NCI-H226 (cell line): Measurements from ENCODE around the gene PKIG.
A peak's percentile ranks its signal among the peaks of the same experiment; 100 is the strongest.

Experiments
- DNase-seq: peaks from one replicate; pipeline ENCODE4 v3.0.0-alpha.2; 2015

The PKIG gene

GRCh38 chr20:44621325-44621724 lies 38.9 kb downstream of the PKIG start:
- DNase-seq = no peak

- no peak for DNase-seq
Observed at GRCh38 chr20:44621939-44622338, 39.6 kb downstream of the PKIG start.

DNA sequence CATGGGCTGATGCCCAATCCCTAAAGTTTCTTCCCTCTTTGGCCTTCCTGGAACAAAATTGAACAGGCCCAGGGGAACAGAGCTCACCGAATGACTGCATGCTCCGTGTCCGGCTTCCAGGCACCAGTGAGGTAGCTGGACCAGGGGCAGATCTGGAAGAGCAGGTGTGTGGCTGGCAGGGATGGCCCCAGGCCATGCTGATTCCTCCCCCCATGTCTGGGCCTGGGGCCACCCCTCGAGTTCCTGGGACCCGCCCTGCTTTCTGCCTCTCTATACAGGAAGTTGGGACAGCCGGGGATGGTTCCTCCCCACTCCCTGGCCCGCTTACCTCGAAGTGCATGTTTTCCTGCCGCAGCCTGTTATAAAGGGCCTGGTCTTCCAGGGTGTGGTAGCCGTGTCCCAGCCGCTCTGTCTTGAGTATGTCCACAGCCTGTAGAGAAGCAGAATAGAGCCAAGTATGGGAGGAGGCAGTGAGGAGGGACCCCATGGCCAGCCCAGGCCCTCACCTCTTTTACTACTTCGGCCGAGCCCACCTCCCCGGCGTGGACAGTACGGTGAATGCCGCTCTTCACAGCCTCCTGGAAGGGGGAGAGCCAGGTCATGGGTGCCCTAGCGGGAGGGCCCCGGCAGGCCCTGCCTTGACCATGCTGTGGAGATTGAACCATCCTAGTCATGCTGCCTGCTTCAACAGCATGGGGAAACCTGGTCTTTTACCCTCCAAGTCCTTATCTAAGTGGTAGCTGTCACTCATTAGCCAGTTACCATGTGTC lies 40.3 kb downstream of the PKIG start:
- DNase-seq = no peak

DNA sequence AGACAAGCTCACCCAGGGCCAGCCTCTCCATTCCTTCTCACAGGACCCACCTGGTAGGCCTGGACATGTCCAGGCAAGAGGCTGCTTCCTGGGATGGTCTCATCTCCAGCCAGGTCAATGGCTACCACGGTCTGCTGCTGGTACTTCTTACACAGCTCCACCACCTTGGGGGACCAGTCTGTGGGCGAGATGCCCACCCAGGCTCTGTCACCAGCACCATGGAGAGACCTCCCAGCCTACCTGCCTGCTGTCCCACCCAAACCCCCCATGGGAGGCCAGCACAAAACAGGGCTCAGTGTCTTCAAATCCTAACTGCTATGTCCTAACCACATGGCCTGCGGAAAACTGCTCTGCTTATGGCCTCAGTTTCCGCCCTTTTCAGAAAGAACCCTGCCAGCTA lies 41.8 kb downstream of the PKIG start:
- no peak for DNase-seq

GRCh38 chr20:44624743-44625271 lies 42.4 kb downstream of the PKIG start:
- DNase-seq = no peak

DNA sequence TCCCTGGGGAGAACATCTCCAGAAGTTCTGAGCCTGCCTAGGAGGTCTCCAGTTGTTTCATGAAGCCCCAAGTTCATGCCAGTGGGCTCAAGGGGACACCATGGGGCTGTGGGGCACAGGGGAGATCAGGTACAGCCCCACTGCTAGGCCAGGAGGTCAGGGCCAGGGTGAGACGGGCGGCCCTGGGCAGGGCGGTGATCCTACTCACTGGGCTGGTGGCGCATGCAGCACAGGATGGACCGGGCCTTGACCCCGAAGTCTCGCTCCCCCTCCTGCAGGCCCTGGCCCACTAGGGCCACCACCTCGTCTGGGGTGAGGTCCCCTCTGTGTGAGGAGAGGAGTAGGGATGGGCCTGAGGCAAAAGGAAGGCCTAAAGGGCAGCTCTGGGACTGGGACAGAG lies 43.0 kb downstream of the PKIG start:
- no peak for DNase-seq

DNA sequence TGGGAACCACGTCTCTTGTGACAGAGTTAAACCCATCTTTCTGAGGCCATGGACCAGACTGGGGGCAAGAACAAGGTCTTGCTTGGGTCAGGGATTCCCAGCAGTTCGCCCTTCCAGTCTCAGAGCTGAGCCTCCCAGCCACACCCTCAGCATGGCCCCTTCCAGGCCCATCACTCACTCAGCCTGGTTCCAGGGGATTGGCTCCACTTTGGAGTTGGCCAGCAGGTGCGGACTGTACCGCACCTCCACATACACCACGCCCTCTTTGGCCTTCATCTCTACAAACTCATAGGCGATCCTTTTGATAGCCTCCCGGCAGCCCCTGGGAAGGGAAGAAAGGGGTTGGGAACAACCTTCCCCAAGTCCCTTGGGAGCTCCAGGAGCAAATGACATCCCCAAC lies 43.9 kb downstream of the PKIG start:
- no peak for DNase-seq

DNA sequence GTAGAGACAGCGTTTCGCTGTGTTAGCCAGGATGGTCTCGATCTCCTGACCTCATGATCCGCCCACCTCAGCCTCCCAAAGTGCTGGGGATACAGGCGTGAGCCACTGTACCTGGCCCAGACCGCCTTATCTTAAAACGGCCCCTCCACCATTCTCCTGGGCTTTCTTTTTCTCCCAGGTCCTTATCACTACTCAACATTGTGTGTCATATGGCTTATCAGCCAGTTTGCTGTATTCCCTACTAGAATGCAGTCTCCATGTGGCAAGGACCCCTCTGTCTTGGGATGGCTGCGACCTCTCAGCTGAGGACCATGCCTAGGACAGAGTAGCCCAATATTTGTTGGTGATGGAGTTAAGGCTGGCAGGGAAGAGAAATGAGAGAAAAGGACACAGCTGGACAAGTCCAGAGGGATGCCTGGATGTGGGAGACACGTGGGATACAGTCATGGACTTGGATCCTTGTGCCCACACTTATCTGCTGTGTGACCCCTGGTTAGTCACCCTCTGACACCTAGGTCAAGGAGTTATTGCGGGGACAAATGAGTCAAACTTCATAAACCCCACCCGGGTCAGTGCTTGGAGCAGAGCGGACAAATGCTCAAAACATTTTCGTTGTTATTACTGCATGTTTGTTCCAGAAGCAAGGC lies 45.1 kb downstream of the PKIG start:
- no peak for DNase-seq

DNA sequence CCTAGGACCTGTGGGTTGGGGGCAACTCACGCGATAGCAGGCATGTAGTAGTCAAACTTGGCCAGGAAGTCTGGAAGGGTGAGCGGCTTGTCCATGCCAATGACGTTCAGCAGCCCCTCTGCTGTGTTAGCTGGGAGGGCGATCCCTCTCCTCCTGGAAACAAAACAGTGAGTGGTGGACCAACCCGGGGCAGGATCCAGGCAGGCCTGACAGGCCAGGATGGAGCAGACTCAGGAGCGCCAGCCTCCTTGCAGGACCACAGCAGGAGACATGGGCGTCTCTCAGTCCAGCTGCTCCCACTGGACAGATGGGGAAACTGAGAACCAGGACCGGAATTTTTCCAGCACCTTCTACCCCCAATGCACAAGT lies 46.6 kb downstream of the PKIG start:
- no peak for DNase-seq

- no peak for DNase-seq
Observed at GRCh38 chr20:44629542-44629941, 47.2 kb downstream of the PKIG start.

DNA sequence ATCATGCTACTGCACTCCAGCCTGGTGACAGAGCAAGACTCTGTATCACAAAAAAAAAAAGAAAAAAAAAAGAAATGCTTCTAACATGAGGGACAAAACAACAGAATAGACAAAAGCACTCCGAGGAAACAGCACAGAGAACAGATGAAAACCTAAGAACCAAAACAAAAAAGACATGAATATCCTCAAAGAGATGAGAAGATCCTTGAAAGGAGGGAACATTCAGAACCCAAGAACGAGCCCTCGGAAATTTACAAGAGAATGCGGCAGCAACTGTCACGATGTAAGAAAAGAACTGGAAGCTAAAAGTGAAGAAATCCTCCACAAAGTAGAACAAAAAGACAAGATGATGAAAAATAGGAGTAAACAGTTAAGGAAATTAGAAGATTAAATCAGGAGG lies 47.9 kb downstream of the PKIG start:
- DNase-seq = no peak

GRCh38 chr20:44632103-44632752 lies 49.8 kb downstream of the PKIG start:
- DNase-seq = no peak

DNA sequence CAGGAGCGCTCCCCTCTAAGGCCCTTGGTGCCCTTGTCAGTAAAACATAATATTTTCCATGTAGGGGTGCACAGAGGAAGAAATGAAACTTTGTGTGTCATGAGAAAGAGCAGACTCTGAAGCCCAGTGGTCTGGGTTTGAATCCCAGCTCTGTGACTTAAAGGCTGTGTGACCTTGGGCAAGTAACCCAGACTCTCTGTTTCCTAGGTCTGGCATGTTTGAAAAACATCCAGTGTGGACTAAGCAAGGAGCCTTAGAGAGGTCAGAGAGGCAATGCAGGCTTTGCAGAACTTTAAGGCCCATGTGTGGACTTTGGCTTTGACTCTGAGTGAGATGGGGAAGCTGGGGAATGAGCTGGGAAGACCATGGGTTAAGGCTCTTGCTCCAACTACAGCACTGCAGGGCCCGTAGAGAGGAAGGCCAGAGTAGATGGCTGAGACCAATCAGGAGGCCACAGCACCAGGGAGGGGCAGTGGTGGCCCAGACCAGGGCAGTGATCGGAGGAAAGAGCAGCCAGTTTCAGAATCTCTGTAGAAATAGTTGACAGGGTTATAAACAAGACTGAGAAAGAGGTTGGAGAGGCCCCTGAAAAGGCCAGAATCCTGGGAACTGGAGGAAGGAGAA lies 50.9 kb downstream of the PKIG start:
- no peak for DNase-seq

DNA sequence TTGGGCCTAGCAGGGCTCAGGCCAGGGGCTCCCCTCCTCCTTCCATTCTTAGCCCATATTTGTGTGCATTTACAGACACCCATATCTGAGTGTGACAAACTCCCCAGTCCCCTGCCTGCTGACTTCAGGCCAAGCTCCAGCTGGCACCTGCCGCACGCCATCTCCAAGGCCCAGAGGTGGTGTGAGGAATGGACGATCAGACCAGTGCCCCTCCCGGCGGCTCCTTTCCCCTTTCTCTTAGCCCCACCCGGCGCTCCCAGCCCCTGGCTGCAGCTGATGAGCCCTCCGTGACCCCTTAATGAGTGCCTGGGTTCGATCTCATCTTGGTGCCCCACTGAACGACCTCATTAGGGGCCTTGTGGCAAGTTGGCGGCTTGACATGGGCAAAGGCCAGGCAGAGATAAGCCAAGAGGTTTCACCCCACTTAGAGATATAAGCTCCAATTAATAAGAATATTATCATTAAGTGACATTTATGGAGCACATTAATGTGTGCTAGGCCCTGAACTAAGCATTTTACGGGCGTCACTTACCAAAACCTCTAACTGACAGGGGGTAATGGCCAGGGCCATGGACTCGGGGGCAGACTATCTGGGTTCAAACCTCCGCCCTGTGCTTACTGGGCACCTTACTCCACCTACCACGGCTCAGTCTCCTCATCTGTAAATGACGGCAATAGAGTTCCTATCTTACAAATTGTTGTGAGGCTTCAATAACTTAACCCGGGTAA lies 51.7 kb downstream of the PKIG start:
- DNase-seq = no peak

GRCh38 chr20:44635877-44636276 lies 53.5 kb downstream of the PKIG start:
- no peak for DNase-seq

- no peak for DNase-seq
Observed at GRCh38 chr20:44637042-44637441, 54.7 kb downstream of the PKIG start.

DNA sequence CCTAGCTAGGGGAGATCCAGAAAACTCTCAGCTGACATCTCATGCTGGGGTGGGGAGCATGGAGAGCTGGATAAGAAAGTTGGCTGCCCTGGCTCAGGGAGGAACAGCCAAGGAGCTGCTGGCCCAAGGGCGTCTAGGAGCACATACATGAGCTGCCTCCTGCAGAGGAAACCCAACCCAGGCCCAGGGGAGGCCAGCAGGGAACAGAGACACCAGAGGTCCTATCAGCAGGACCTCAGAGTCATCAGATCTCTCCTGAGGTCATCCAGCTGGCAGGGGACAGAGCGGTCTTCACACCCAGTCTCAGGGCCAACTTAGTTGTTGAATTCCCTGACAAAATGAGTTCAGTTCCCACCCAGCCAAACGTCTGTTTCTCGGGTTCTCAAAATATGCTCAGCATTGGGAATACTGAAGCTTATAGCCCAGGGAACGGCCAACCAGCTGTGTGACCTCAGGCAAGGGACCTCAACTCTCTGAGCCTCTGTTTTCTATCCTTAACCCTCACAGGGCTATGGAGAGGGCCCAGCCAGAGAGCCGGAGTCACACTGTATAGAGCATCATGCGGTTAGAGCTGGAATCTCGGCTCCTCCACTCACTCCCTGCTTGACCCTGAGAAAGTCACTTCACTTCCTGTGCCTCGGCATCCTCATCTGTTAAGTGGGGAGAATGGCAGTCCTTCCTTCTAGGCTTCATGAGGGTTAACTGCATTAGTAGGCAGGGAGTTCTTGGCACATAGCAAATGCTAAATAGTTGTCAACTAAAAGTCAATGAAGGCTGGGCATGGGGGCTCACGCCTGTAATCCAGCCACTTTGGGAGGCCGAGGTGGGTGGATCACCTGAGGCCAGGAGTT lies 55.4 kb downstream of the PKIG start:
- no peak for DNase-seq

DNA sequence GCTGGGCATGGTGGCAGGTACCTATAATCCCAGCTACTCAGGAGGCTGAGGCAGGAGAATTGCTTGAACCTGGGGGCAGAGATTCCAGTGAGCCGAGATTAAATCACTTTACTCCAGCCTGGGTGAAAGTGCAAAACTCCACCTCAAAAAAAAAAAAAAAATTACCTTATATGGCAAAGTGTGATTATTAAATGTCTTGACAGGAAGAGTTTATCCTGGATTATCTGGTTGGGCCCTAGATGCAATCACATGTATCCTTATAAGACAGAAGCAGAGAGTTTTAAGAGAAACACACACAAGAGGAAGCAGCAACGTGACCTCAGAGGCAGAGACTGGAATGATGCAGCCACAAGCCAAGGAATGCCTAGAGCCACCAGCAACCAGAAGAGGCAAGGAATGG lies 58.1 kb downstream of the PKIG start:
- no peak for DNase-seq

DNA sequence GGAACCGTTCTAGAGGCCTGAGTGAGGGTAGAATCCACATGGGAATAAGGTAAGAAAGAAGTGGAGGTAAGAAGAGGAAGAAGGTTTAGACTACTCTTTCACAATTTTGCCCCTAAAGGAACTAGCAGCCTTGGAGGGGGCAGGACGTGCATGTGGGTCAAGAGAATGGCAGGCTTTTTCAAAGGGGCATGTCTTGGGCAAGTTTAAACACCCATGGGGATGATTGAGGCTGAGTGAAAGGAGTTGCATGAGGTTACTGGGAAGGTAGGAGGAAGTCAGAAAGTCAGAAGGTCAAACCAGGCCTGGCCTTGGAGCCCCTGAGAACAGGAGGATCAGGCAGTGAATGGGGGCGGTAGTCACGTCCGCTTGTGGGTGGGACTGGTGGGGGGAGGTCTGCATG lies 58.9 kb downstream of the PKIG start:
- DNase-seq = no peak

DNA sequence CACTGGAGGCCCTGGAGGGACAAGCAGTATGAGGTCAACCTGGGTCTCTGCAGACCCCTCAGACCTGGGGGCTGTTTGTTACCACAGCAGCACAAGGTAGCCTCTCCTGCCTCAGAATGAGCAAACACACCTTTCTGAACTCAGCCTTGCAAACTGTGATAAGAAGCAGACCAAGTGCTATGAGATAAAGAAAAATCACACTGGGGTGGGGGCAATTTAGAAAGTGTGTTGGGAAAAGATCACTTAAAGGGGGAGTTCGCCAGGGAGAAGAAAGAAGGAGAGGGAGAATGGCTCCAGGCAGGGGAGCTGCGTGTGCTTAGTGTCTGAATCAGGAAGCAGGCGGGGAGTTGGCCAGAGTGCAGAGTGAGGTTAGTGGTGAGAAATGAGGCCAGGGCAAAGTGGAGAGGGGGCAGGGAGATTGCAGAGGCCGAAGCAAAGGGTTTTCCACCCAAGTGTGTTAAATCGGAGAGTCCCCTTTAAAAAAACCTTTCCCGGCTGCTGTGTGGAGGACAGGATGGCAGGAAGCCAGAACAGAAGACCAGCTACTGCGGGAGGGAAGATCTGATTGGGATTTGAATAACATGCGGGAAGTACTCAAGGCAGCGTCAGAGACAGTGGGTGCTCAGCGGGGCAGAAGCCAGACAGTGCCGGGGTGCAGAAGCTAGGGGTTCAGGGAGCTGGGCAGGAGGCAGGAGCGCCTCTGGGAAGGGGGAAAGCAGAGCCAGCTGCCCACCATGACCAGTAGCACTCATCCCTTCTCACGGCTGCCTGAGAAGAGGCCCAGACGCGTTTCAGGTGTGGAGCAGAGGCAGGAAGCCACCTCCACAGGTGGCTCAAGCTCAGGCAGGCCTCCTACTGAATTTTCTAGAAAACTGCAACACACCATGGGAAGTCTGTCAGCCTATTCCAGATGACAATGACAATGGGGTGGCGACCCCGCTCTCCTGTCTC lies 60.1 kb downstream of the PKIG start:
- peak; percentile 95 for DNase-seq

- DNase-seq = no peak
Observed at GRCh38 chr20:44643154-44643519, 60.8 kb downstream of the PKIG start.
